Endothelial cell of umbilical vein (primary cell): ENCODE data around the gene EPB41L3.

Experiments
- CTCF ChIP-seq, 2 donors: IDR thresholded peaks; 1 replicate in 1 of 2; 2 replicates in 1 of 2; pipeline ENCODE4 v1.5.1; 2011; ENCODE audit warnings: low read length in 2 of 2, mild to moderate bottlenecking in 2 of 2, moderate library complexity in 2 of 2, control low read depth in 1 of 2, inconsistent platforms in 1 of 2, low read depth in 1 of 2; ENCODE audit not compliant: insufficient read depth in 1 of 2; ENCODE audit errors: extremely low read depth in 1 of 2
- EZH2 ChIP-seq: IDR thresholded peaks from 2 replicates; pipeline ENCODE4 v1.6.1; 2012; ENCODE audit warnings: borderline replicate concordance, low read depth, mild to moderate bottlenecking, moderate library complexity, low read length, inconsistent platforms; ENCODE audit not compliant: severe bottlenecking
- JUN ChIP-seq: IDR thresholded peaks from 2 replicates; pipeline ENCODE4 v1.6.1; 2011; ENCODE audit warnings: borderline replicate concordance, low read depth; ENCODE audit not compliant: insufficient read length, insufficient read depth
- MAX ChIP-seq: IDR thresholded peaks from 2 replicates; pipeline ENCODE4 v1.6.1; 2011; ENCODE audit not compliant: insufficient read depth, insufficient read length
- MYC ChIP-seq: IDR thresholded peaks from one replicate; pipeline ENCODE4 v1.6.1; 2011; ENCODE audit warnings: mild to moderate bottlenecking, low read depth, low read length
- POLR2A ChIP-seq: IDR thresholded peaks from 2 replicates; pipeline ENCODE4 v1.6.1; 2012; ENCODE audit warnings: low read depth, mild to moderate bottlenecking, control low read depth, low read length
- POLR2AphosphoS5 ChIP-seq: IDR thresholded peaks from 2 replicates; pipeline ENCODE4 v1.6.1; 2012; ENCODE audit warnings: low read depth, mild to moderate bottlenecking, control low read depth, low read length, moderate library complexity; ENCODE audit not compliant: insufficient read depth

- TF ChIP-seq CTCF (IDR thresholded peaks at IDR 0.05; ENCODE audit: extremely low read depth in 1 of 2, insufficient read depth in 1 of 2, low read depth in 1 of 2, low read length in 2 of 2): no peak
- no peak for TF ChIP-seq EZH2
- no peak for TF ChIP-seq POLR2AphosphoS5
- TF ChIP-seq MAX: no peak
- TF ChIP-seq POLR2A: no peak
- no peak for TF ChIP-seq MYC
- TF ChIP-seq JUN: no peak
Observed at GRCh38 chr18:5468394-5468793, 75.4 kb downstream of the EPB41L3 start.
